GM19324 (cell line): ENCODE results near the gene DALRD3.

Source experiments
- ATAC-seq: cut with Tn5 transposase; IDR thresholded peaks from one replicate; pipeline ENCODE4 v1.9.1; 2021; ENCODE audit warnings: mild to moderate bottlenecking, moderate library complexity; ENCODE audit not compliant: unreplicated experiment, low FRiP score

DALRD3 gene

GRCh38 chr3:49017971-49018706, at the start of gene DALRD3:
TSS of gene DALRD3 (minus strand) at chr3:49018580. CDS start at chr3:49018564, 16 bp downstream.
- no peak for ATAC-seq

GRCh38 chr3:49058011-49058410, 39.6 kb upstream of the DALRD3 start:
- ATAC-seq = no peak

- ATAC-seq = no peak
These were observed 38.9 kb upstream of the DALRD3 start for GRCh38 chr3:49057268-49057667.

- ATAC-seq = no peak
These were observed 36.0 kb upstream of the DALRD3 start for GRCh38 chr3:49054344-49054862.

- ATAC-seq = no peak
These were observed 35.2 kb upstream of the DALRD3 start for GRCh38 chr3:49053543-49053942.

GRCh38 chr3:49035281-49035680, 16.9 kb upstream of the DALRD3 start:
- ATAC-seq = no peak

- ATAC-seq = no peak
These were observed 16.3 kb upstream of the DALRD3 start for GRCh38 chr3:49034650-49035049.

- no peak for ATAC-seq
These were observed 14.4 kb upstream of the DALRD3 start for GRCh38 chr3:49032646-49033304.

GRCh38 chr3:49030321-49030720, 11.9 kb upstream of the DALRD3 start:
- ATAC-seq = no peak

- ATAC-seq = no peak
These were observed 11.1 kb upstream of the DALRD3 start for GRCh38 chr3:49029563-49029884.

- ATAC-seq = peak; percentile 93
These were observed 10.5 kb upstream of the DALRD3 start, which contains the start of gene IMPDH2 for GRCh38 chr3:49028673-49029562. TSS of gene IMPDH2 (minus strand) at chr3:49029398. CDS start at chr3:49029350, 48 bp downstream.

- no peak for ATAC-seq
These were observed 9.9 kb upstream of the DALRD3 start for GRCh38 chr3:49028298-49028672.

GRCh38 chr3:49027634-49028033, 9.3 kb upstream of the DALRD3 start:
- no peak for ATAC-seq

- ATAC-seq = no peak
These were observed 8.2 kb upstream of the DALRD3 start for GRCh38 chr3:49026536-49026935.

- no peak for ATAC-seq
These were observed 7.6 kb upstream of the DALRD3 start for GRCh38 chr3:49025793-49026520.

- no peak for ATAC-seq
These were observed 6.8 kb upstream of the DALRD3 start for GRCh38 chr3:49025005-49025792.

GRCh38 chr3:49024449-49024848, 6.1 kb upstream of the DALRD3 start:
- no peak for ATAC-seq

GRCh38 chr3:49023775-49024174, 5.4 kb upstream of the DALRD3 start:
- no peak for ATAC-seq

GRCh38 chr3:49022688-49023171, 4.3 kb upstream of the DALRD3 start:
- ATAC-seq = no peak
